Esophagus (tissue), 2 donors: Measurements from ENCODE around the gene B4GALT2. TPM values are rescaled to one million over a fixed set of nuclear protein-coding genes. Genes with fewer than 3 reads are reported as not detected.
A peak's percentile ranks its signal among the peaks of the same experiment; 100 is the strongest.

ENCODE experiments used
- H3K27ac ChIP-seq, 2 donors: one replicate each; pipeline ENCODE4 v1.5.1; 2013; ENCODE audit warnings: low read depth in 2 of 2, mild to moderate bottlenecking in 2 of 2, inconsistent platforms in 1 of 2, low read length in 1 of 2, moderate library complexity in 1 of 2
- H3K27me3 ChIP-seq, 2 donors: one replicate each; pipeline ENCODE4 v1.6.1; 2013; ENCODE audit warnings: low read length in 2 of 2, control low read depth in 1 of 2, mild to moderate bottlenecking in 1 of 2; ENCODE audit not compliant: insufficient read depth in 2 of 2, control insufficient read depth in 1 of 2
- H3K36me3 ChIP-seq, 2 donors: one replicate each; pipeline ENCODE4 v1.6.1; 2013; ENCODE audit warnings: low read length in 1 of 2; ENCODE audit not compliant: control insufficient read depth in 2 of 2, insufficient read depth in 2 of 2
- H3K4me1 ChIP-seq, 2 donors: one replicate each; pipeline ENCODE4 v1.6.1; 2013; ENCODE audit warnings: low read length in 1 of 2; ENCODE audit not compliant: control insufficient read depth in 2 of 2, insufficient read depth in 2 of 2
- H3K4me3 ChIP-seq, 2 donors: one replicate each; pipeline ENCODE4 v1.5.1; 2013; ENCODE audit warnings: low read length in 2 of 2, mild to moderate bottlenecking in 2 of 2, low read depth in 1 of 2, moderate library complexity in 1 of 2
- H3K9me3 ChIP-seq, 2 donors: one replicate each; pipeline ENCODE4 v1.6.1; 2013; ENCODE audit warnings: mild to moderate bottlenecking in 2 of 2, low read depth in 1 of 2, low read length in 1 of 2, moderate library complexity in 1 of 2; ENCODE audit not compliant: control insufficient read depth in 2 of 2, insufficient read depth in 1 of 2
- WGBS, 2 donors: extraction: QIAGEN DNeasy Blood & Tissue Kit; methylation state at CpG; one replicate each; pipeline ENCODE4 v1.1.7; 2013; 5-methylcytosine and 5-hydroxymethylcytosine counted together
- polyA plus RNA-seq, 2 donors: library from polyadenylated mRNA; stranded (reverse); fragments of 200-250 nt; gene quantifications; one replicate each; pipeline ENCODE4 v1.2.3, GENCODE V29; 2013
- donor health status: healthy with polysubstance abuse.
- donor health status: Bipolar disorder and iron deficiency.

The B4GALT2 gene, protein sequence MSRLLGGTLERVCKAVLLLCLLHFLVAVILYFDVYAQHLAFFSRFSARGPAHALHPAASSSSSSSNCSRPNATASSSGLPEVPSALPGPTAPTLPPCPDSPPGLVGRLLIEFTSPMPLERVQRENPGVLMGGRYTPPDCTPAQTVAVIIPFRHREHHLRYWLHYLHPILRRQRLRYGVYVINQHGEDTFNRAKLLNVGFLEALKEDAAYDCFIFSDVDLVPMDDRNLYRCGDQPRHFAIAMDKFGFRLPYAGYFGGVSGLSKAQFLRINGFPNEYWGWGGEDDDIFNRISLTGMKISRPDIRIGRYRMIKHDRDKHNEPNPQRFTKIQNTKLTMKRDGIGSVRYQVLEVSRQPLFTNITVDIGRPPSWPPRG
- polyA plus RNA-seq, result 10 to 100 TPM; 22.7 to 30.6 TPM

DNA sequence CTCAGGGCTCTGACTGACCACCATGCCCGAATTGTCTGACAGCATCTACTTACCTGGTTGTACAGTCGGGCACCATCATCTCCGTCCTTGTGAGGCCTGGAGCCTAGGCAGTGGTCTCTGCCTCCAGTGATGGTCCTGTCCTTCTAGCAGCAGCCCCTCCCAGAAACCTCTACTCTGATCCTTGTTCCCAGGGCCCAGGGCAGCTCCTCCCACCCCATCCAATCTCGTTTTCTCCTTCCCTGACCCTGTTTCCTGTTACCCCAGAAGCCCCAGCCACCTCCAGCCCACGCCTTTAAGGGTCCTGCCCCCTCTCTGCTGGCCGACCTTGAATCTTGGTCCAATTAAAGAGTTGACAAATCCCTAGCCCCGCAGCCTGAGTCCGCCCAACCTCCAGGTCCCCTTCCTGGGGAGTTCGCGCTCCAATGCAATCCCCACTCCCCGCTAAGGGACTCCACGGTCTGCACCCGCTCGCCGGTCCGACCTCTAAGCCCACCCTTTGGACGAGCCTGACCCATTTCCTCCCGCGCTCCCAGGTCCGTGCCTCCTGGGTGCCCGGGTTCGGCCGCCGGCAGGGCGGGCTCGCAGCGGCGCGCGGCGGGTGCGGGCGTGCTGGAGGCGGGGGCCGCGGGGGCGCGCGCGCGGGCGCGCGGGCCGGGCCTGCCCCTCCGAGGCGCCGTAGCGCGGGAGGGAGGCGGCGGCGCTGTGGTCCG, at the start of gene B4GALT2:
Gene B4GALT2 (plus strand): TSS at position 660 of the 710 bp plus-strand sequence. CDS start 1,951 bp downstream, outside the sequence.
- Histone ChIP-seq H3K36me3 (peaks cover 5 to 20% of the 10 kb centered on the region in 2 donors), H3K4me3 (peak within 1 kb of the TSS; percentile 60 to 74), H3K27me3 (no peaks in the 10 kb centered on the region), H3K27ac (peak within 1 kb of the TSS; percentile 57 to 85), H3K4me1 (peaks cover 18 to 45% of the 10 kb centered on the region in 2 donors), H3K9me3 (no peaks in the 10 kb centered on the region)
- WGBS, 2 donors, result 5 to 10% methylated on average over 29 to 54 of the region's 54 CpGs

DNA sequence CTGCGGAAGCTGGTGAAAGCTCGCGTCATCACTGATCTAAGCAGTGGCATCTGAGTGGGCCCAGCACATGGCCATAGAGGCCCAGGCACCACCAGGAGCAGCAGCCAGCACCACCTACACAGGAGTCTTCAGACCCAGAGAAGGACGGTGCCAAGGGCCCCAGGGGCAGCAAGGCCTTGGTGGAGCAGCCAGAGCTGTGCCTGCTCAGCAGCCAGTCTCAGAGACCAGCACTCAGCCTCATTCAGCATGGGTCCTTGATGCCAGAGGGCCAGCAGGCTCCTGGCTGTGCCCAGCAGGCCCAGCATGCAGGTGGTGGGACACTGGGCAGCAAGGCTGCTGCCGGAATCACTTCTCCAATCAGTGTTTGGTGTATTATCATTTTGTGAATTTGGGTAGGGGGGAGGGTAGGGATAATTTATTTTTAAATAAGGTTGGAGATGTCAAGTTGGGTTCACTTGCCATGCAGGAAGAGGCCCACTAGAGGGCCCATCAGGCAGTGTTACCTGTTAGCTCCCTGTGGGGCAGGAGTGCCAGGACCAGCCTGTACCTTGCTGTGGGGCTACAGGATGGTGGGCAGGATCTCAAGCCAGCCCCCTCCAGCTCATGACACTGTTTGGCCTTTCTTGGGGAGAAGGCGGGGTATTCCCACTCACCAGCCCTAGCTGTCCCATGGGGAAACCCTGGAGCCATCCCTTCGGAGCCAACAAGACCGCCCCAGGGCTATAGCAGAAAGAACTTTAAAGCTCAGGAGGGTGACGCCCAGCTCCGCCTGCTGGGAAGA, 48.7 kb upstream of the B4GALT2 start:
- Histone ChIP-seq H3K36me3 (no peaks in the 10 kb centered on the region), H3K9me3 (no peaks in the 10 kb centered on the region), H3K27ac (peak overlapping the region in 1 of 2 donors; percentile 18), H3K27me3 (no peaks in the 10 kb centered on the region), H3K4me3 (no peak overlapping the region), H3K4me1 (peaks cover 3 to 25% of the 10 kb centered on the region in 2 donors)
- WGBS, 2 donors, result 80 to 83% methylated on average over 10 of the region's 10 CpGs

DNA sequence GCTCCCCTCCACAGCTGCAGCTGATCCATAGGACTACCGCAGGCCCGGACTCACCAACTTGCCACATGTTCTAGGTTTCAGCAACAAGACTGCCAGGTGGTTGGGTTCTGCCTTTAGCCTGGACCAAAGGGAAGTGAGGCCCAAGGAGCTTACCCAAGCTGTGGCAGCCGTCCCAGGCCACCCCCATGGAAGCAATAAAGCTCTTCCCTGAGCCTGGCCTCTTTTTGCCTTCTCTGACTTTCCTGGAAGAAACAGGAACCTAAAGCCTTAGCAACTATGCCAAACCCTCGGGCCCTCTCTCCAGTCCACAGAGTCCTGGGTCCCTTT, 48.1 kb upstream of the B4GALT2 start:
- H3K27ac ChIP-seq, result no peak overlapping the region
- no peak overlapping the region for H3K4me3 ChIP-seq
- H3K27me3 ChIP-seq, result no peaks in the 10 kb centered on the region
- no peaks in the 10 kb centered on the region for H3K36me3 ChIP-seq
- 48 to 57% methylated on average over 4 of the region's 4 CpGs for WGBS, 2 donors
- no peaks in the 10 kb centered on the region for H3K9me3 ChIP-seq
- peaks cover 3 to 29% of the 10 kb centered on the region in 2 donors for H3K4me1 ChIP-seq

DNA sequence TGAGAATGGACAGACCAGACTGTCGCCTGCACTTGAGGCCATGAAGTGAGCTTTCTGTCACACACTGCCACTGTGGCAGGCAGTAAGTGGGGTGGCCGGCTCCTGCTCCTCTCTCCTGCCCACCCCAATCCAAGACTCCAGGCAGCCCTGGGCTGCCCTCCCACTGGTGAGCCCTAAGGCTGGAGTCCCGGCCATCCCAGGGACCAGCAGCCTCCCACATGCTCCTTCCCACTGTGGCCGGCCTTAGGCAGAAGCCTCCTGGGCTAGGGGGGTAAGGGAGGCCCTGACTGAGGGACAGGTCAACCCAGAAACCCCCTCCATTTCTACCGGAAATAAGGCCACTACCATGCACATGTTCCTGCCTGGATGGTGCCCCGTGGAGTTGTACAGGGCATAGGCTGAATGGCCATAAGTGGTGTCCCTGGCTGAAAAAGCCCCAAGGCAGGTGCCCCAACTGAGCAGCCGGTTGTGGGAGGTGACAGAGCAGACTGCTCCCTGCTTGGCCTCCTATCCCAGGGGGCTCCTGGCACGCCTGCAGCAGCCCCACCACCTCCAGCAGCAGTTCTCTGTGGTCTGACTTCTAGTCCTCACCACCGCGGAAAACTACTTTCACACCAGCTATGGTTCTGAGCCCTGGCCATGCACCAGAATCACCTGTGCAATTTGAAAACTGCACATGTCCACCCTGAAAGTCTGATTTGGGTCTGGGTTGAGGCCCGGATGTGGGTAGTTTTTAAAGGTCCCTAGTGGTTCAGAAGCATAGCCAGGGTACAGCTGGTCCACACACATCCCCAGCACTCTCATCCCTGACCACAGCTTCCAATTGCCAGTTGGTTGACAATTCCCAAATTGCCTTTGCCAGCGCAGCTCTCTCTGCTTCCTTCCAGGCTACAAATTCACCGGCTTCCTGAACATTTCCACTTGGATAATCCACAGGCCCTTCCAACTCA, 47.0 kb upstream of the B4GALT2 start:
- Histone ChIP-seq H3K4me3 (no peak overlapping the region), H3K9me3 (no peaks in the 10 kb centered on the region), H3K36me3 (no peaks in the 10 kb centered on the region), H3K4me1 (peaks cover 3 to 36% of the 10 kb centered on the region in 2 donors), H3K27ac (no peak overlapping the region), H3K27me3 (no peaks in the 10 kb centered on the region)
- 91 to 92% methylated on average over 13 of the region's 13 CpGs for WGBS, 2 donors

DNA sequence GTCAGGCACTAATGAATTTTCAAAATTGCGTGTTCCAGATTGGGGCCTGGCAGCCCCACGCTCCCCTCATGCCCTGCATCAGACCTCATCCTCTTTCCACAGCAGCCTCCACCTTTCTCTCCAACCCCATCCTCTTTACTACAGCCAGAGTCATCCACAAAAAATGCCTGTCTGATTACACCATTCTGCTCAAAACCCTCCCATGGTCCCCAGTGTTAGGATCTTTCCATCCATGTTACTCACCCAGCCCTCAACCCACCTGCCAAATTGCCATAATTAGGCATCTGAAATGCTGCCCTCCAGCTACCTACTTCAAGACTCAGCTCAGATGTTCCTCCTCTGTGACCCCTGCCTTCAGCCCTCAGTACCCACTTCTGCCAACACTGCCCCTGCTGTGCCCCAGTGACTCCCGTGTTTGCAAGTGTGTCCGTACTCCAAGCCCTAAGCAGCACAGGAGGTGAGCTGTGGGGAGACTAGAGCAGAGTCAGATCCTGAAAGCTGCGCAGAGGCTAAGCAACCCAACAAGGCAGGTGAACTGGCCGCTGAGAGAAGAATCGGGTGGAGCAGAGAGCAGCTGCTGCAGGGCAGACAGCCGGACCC, 46.1 kb upstream of the B4GALT2 start:
- Histone ChIP-seq H3K27ac (no peak overlapping the region), H3K4me3 (peak overlapping the region; percentile 34 to 39), H3K9me3 (no peaks in the 10 kb centered on the region), H3K36me3 (no peaks in the 10 kb centered on the region), H3K4me1 (peaks cover 3 to 38% of the 10 kb centered on the region in 2 donors), H3K27me3 (no peaks in the 10 kb centered on the region)
- 30 to 33% methylated on average over 8 of the region's 8 CpGs for WGBS, 2 donors

DNA sequence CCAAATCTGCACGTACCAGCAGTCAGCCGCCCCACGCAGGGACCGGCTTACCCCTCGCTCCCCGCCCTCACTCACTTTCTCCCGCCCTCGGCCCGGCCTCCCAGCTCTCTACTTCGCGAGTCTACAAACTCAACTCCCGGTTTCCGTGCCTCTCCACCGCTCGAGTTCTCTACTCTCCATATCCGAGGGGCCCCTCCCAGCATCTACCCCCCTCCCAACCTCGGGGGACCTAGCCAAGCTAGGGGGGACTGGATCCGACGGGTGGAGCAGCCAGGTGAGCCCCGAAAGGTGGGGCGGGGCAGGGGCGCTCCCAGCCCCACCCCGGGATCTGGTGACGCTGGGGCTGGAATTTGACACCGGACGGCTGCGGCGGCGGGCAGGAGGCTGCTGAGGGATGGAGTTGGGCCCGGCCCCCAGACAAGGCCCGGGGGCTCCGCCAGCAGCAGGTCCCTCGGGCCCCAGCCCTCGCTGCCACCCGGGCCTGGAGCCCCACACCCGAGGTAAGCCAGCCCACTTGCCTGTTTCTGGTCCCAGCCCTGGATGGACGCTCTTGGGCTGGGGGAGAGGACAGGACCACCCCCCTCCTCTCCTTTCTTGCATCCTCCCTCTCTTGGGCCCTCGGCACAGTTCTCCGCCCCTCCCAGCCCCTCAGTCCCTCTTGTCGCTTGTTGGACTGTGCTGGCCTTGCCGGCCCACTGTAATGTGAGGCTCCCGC, 45.5 kb upstream of the B4GALT2 start, which contains the start of gene ARTN:
Gene ARTN (plus strand): TSS at position 416 of the 715 bp plus-strand sequence. CDS start 1,856 bp downstream, outside the sequence.
- Histone ChIP-seq H3K36me3 (no peaks in the 10 kb centered on the region), H3K27ac (peak within 1 kb of the TSS in 1 of 2 donors; percentile 15), H3K27me3 (no peaks in the 10 kb centered on the region), H3K4me3 (peak within 1 kb of the TSS; percentile 34 to 39), H3K9me3 (no peaks in the 10 kb centered on the region), H3K4me1 (peaks cover 3 to 38% of the 10 kb centered on the region in 2 donors)
- 3 to 4% methylated on average over 30 to 42 of the region's 42 CpGs for WGBS, 2 donors

DNA sequence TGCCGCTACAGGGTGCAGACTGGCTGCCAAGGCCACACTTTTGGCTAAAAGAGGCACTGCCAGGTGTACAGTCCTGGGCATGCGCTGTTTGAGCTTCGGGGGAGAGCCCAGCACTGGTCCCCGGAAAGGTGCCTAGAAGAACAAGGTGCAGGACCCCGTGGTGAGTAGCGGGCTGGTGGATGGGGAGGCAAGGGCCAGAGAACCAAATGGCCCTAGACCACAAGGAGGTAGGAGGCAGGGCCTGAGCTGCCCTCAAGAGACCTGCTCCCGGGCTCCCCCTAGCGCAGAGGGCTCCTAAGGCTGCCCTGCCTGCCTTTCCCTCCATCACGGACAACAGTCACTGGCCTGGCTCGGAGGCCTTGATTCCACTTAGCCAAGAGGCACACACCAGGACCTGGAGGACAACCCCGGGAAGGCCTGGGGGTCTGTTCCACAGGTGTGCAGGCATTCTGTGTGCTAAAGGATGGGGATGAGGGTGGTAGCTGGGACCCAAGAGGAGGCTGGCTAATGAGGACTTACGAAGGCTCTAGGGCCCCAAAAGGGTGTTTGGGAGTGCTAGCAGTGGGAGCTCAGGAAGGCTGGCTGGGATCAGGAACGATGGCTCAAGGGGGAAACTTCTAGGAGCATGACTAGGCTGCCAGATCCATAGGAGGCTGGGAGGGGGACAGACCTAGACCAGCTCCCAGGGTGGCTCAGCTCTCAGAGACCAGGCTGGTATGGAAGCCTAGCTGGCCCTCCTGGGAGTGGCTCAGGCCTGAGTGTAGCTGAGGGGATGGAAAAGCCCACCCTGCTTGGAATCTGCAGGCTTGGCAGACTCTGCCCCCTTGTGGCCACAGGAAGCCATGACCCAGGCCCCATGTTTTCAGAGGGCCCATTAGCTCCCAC, 44.7 kb upstream of the B4GALT2 start:
- H3K4me1 ChIP-seq, result peaks cover 3 to 38% of the 10 kb centered on the region in 2 donors
- WGBS, 2 donors, result 21 to 23% methylated on average over 13 of the region's 13 CpGs
- peak overlapping the region; percentile 34 to 39 for H3K4me3 ChIP-seq
- peak overlapping the region in 1 of 2 donors; percentile 15 for H3K27ac ChIP-seq
- H3K36me3 ChIP-seq, result no peaks in the 10 kb centered on the region
- H3K9me3 ChIP-seq, result no peaks in the 10 kb centered on the region
- no peaks in the 10 kb centered on the region for H3K27me3 ChIP-seq
